Panc1 (cell line): ENCODE measurements around the gene KRTAP4-16. TPM values are rescaled to one million over a fixed set of nuclear protein-coding genes. Genes with fewer than 3 reads are reported as not detected.
"Not testable (repeated sequence)": the region's sequence is repeated elsewhere in the genome, so short reads cannot be mapped to it uniquely, and the experiment has no call there.

Source experiments
- ATAC-seq: fragments of 200-7000 bp; cut with Tn5 transposase; 2 replicates; pipeline ENCODE4 v1.9.1; 2020; ENCODE audit warnings: mild to moderate bottlenecking, moderate library complexity
- BruUV-seq: library from RNA; stranded (reverse); fragments of 400-500 nt; replicated peaks from 2 replicates; lab custom pipeline; 2021; lab: Mats Ljungman, UMichigan
- CTCF ChIA-PET: fragments of 300-600 bp; sonication (Branson Sonifier 250); formaldehyde crosslinking; loops from one replicate; lab custom pipeline; 2022; ENCODE audit warnings: antibody characterized with exemption; lab: Charles Lee
- POLR2A ChIA-PET: fragments of 300-600 bp; sonication (Branson Sonifier 250); formaldehyde crosslinking; loops from one replicate; lab custom pipeline; 2022; ENCODE audit warnings: antibody characterized with exemption; lab: Charles Lee
- DNase-seq: peaks from one replicate; pipeline ENCODE4 v3.0.0-alpha.2; 2010; ENCODE audit warnings: low read depth, low spot score
- H3K27ac ChIP-seq: 2 replicates; pipeline ENCODE4 v1.5.1; 2011; ENCODE audit warnings: mild to moderate bottlenecking, low read length, inconsistent platforms
- H3K27me3 ChIP-seq: fragments of 200-500 bp; sonication (Bioruptor generic); 2 replicates; pipeline ENCODE4 v1.6.0; 2014; ENCODE audit warnings: low read length, inconsistent platforms; ENCODE audit not compliant: control insufficient read depth, insufficient read depth
- H3K36me3 ChIP-seq: fragments of 200-500 bp; sonication (Bioruptor generic); 2 replicates; pipeline ENCODE4 v1.5.1; 2014; ENCODE audit warnings: inconsistent platforms, mild to moderate bottlenecking, low read length, moderate library complexity; ENCODE audit not compliant: control insufficient read depth, insufficient read depth
- H3K4me1 ChIP-seq: 2 replicates; pipeline ENCODE4 v1.5.1; 2011; ENCODE audit warnings: inconsistent platforms, mild to moderate bottlenecking, low read length, moderate library complexity; ENCODE audit not compliant: control insufficient read depth, insufficient read depth
- H3K4me3 ChIP-seq, 2 experiments: 2 replicates each; pipeline ENCODE4 v1.5.1; 2011 to 2012; ENCODE audit warnings: low read depth in 2 of 2, low read length in 2 of 2, mild to moderate bottlenecking in 2 of 2, inconsistent platforms in 1 of 2, moderate library complexity in 1 of 2
- H3K9me3 ChIP-seq: fragments of 200-500 bp; sonication (Bioruptor generic); 2 replicates; pipeline ENCODE4 v1.5.1; 2014; ENCODE audit warnings: low read depth, mild to moderate bottlenecking, inconsistent platforms, low read length, moderate library complexity; ENCODE audit not compliant: control insufficient read depth, insufficient read depth
- CTCF ChIP-seq: fragments of 450-650 bp; IDR thresholded peaks from 2 replicates; pipeline ENCODE4 v1.5.1; 2017; ENCODE audit warnings: mild to moderate bottlenecking
- POLR2AphosphoS5 ChIP-seq: IDR thresholded peaks from 2 replicates; pipeline ENCODE4 v1.6.1; 2012; ENCODE audit warnings: mild to moderate bottlenecking, low read depth, low read length, moderate library complexity
- REST ChIP-seq, 2 experiments: IDR thresholded peaks; 2 replicates each; pipeline ENCODE4 v1.6.1; 2011 to 2012; ENCODE audit warnings: low read depth in 2 of 2, control low read depth in 1 of 2, low read length in 1 of 2, mild to moderate bottlenecking in 1 of 2, moderate library complexity in 1 of 2; ENCODE audit not compliant: insufficient read depth in 1 of 2
- SIN3A ChIP-seq: IDR thresholded peaks from 2 replicates; pipeline ENCODE4 v1.6.1; 2012; ENCODE audit warnings: low read depth, mild to moderate bottlenecking, low read length, moderate library complexity, borderline replicate concordance; ENCODE audit not compliant: insufficient read depth
- TCF7L2 ChIP-seq: IDR thresholded peaks from 2 replicates; pipeline ENCODE4 v1.6.1; 2011; ENCODE audit warnings: mild to moderate bottlenecking, low read depth, low read length, inconsistent platforms
- in situ Hi-C: cut with HindIII; loops from 2 replicates; pipeline ENCODE4 v1.10.0; 2016; ENCODE audit warnings: low sequenced_read_pairs, low pct_unique_long_range_greater_than_20kb
- intact Hi-C: fragments of 100-400 bp; cut with micrococcal nuclease; formaldehyde crosslinking; loops from one replicate; pipeline ENCODE4 v1.10.0; 2022; ENCODE audit not compliant: unreplicated experiment
- total RNA-seq: library from RNA; stranded (reverse); gene quantifications from one replicate; pipeline ENCODE4 v1.2.1, GENCODE V29; 2021; ENCODE audit not compliant: unreplicated experiment

The KRTAP4-16 gene
- total RNA-seq, 1 experiment from 2014 or later: not detected

GRCh38 chr17:41126412-41126811 lies 24.4 kb upstream of the KRTAP4-16 start:
- H3K27ac ChIP-seq: no peak overlapping the region
- in situ Hi-C loops (no loop called here), intact Hi-C loops (no loop called here)
- POLR2A ChIA-PET: no interaction called here
- no peak for DNase-seq
- H3K27me3 ChIP-seq: no peaks in the 10 kb centered on the region; the same call in 1 of the 2 replicates
- no peak for TF ChIP-seq SIN3A
- no peak for TF ChIP-seq CTCF
- no peak for TF ChIP-seq POLR2AphosphoS5
- no peak for TF ChIP-seq TCF7L2
- no peak for TF ChIP-seq REST (IDR thresholded peaks at IDR 0.05; ENCODE audit: insufficient read depth in 1 of 2, low read depth in 2 of 2, low read length in 1 of 2)
- no peaks in the 10 kb centered on the region for H3K36me3 ChIP-seq
- CTCF ChIA-PET: no interaction called here
- ATAC-seq: no peak
- no TSS peak for BruUV-seq
- no peaks in the 10 kb centered on the region for H3K9me3 ChIP-seq
- no peaks in the 10 kb centered on the region for H3K4me1 ChIP-seq
- H3K4me3 ChIP-seq: no peak overlapping the region

GRCh38 chr17:41125064-41125463 lies 23.1 kb upstream of the KRTAP4-16 start:
- ChIA-PET CTCF (no interaction called here), POLR2A (no interaction called here)
- ATAC-seq: no peak
- TF ChIP-seq REST (IDR thresholded peaks at IDR 0.05; ENCODE audit: insufficient read depth in 1 of 2, low read depth in 2 of 2, low read length in 1 of 2) (no peak), TCF7L2 (no peak), SIN3A (no peak), CTCF (no peak), POLR2AphosphoS5 (no peak)
- no peak for DNase-seq
- in situ Hi-C loops: no loop called here
- Histone ChIP-seq H3K4me3 (no peak overlapping the region), H3K4me1 (no peaks in the 10 kb centered on the region), H3K27me3 (no peaks in the 10 kb centered on the region), H3K27ac (no peak overlapping the region), H3K36me3 (no peaks in the 10 kb centered on the region), H3K9me3 (no peaks in the 10 kb centered on the region)
- intact Hi-C loops: no loop called here
- no TSS peak for BruUV-seq

GRCh38 chr17:41123991-41124371 lies 22.0 kb upstream of the KRTAP4-16 start, which contains the start of gene KRTAP4-12:
TSS of gene KRTAP4-12 (minus strand) at chr17:41124182. CDS start at chr17:41124122, 60 bp downstream.
- ATAC-seq, H3K27me3 ChIP-seq, H3K4me1 ChIP-seq, H3K4me3 ChIP-seq, intact Hi-C loops, POLR2A ChIA-PET, BruUV-seq, H3K36me3 ChIP-seq, in situ Hi-C loops, H3K9me3 ChIP-seq, H3K27ac ChIP-seq, DNase-seq: not testable (repeated sequence)
- CTCF ChIA-PET: interaction anchor here (0.7 kb wide), 1 partner anchor 416 kb away, joined by 3 read pairs; no protein-coding TSS in a partner anchor
